ENCODE results near the gene TRIM44.
"Not testable (repeated sequence)": the region's sequence is repeated elsewhere in the genome, so short reads cannot be mapped to it uniquely, and the experiment has no call there.

Gene TRIM44

DNA sequence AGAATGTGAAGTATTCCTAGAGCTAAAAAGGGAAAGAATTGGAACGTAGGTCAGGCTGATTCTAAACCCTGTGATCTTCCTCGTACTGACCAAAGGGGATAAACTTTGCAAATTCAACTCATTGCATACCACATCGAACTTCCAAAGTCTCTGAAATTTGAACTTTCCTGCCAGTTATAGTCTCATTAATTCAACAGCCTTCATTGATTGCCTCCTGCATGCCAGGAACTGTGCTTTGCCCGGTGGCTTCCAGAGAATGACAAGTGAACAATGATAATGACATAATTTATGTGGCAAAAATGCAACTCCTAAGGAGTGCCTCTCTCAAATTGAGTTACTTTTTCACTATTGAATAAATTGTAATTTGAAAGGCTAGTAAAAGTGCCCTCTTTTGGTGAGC is 173.6 kb downstream of the TRIM44 start:
- no peak for DNase-seq (ENCODE audit: low read depth)

DNA sequence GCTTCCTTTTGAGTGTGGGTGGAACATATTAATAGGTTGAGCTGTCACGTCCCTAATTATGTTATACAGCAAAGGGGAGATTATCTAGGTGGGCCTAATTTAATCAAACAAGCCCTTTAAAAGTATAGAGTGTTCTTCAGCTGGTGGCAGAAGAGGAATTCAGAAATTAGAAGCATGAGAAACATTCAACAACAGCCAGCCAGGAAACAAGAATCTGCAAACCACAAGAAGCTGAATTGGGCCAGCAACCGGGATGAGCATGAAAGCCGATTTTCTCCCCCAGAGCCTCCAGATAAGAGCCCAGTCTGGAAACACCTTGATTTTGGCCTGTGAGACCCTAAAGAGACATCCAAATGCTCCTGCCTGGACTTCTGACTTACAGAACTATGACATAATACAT is 175.5 kb downstream of the TRIM44 start:
- DNase-seq (ENCODE audit: low read depth): no peak

More for the DNA sequence above, 173.6 kb downstream of the TRIM44 start:
- no peak overlapping the region for H3K4me3 ChIP-seq (ENCODE audit: low read depth, low read length)

DNA sequence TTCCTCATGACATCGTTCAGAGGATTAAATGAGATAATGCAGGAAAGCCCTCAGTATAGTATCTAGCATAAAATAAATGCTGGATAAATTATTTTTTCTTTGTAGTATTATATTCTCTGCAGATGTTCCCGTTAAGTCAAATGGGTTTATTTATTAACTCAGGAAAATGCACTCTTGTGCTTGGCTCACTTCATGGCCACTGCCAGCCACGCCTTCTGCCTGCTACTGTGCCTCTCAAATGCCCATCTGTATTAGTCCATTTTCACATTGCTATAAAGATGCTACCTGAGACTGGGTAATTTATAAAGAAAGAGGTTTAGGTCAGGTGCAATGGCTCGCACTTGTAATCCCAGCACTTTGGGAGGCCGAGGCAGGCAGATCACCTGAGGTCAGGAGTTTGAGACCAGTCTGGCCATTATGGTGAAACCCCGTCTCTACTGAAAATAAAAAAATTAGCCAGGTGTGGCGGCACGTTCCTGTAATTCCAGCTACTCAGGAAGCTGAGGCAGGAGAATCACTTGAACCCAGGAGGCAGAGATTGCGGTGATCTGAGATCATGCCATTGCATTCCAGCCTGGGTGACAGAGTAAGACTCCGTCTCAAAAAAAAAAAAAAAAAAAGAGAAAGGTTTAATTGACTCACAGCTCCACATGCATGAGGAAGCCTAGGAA is 176.3 kb downstream of the TRIM44 start:
- DNase-seq (ENCODE audit: low read depth); H3K4me3 ChIP-seq (ENCODE audit: low read depth, low read length): not testable (repeated sequence)

More for the DNA sequence above, 175.5 kb downstream of the TRIM44 start:
- no peak overlapping the region for H3K4me3 ChIP-seq (ENCODE audit: low read depth, low read length)

DNA sequence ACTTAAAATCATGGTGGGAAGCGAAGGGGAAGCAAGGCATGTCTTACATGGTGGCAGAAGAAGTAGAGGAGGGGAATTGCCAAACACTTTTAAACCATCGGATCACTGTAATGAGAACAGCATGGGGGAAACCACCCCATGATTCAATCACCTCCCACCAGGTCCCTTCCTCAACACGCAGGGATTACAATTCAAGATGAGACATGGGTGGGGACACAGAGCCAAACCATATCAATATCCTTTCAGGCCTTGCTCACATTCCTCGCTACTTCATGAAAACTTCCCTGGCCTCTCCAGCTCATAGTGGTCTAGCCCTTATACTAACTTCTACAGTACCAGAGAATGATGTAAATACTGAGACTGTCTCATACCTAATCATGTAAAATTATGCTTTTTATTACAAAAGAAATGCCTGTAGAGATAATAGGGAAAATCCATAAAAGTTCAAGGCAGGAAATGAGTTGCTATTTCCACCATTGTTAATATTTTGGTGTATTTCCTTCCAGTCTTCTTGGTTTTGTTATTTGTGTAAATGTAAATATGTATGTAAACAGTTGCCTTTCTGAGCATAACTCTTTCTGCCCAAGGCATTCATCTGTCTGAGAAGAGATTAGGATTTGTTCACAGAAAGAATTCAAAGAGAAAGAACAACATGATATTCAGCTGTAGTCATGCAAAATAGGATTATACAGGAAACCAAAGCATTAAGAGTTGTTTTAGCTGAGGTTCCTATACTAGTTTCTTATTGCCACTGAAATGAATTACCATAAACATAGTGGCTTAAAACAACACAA is 177.0 kb downstream of the TRIM44 start:
- H3K4me3 ChIP-seq (ENCODE audit: low read depth, low read length): no peak overlapping the region
- no peak for DNase-seq (ENCODE audit: low read depth)

DNA sequence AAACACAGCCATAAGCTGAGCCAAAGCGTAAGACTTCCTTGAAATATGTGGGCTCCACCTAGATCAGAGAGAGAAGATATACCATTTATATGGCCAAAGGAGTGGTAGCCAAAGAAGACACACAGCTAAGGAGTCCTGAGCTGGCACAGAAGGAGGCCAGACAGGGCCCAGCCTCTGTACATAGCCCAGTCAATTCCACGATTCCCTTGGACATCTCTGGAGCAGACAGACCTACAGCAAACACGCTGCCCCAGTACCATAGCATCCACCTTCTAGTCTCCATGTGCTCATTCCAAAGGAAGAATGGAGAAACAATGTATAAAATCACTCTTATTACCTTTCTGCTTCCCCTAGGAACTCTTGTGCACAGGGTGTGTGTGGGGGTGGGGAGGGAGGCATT is 179.2 kb downstream of the TRIM44 start:
- H3K4me3 ChIP-seq (ENCODE audit: low read depth, low read length): no peak overlapping the region
- DNase-seq (ENCODE audit: low read depth): no peak

DNA sequence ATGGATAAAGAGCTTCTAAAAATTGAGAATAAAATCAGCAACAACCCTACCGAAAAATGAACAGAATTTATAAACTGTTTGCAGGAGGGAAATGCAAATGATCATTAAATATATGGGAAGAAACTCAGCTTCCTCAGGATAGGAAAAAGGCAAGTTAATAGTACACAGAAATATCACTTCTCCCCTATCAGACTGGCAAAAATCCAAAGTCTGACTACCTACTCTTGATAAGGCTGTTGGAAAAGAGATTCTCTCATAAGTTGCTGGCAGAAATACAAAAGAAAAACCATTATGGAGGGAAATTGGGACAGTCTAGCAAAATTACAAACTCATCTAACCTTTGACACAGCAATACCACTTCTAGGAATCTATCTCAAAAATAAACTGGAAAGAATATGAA is 180.4 kb downstream of the TRIM44 start:
- DNase-seq (ENCODE audit: low read depth): no peak

DNA sequence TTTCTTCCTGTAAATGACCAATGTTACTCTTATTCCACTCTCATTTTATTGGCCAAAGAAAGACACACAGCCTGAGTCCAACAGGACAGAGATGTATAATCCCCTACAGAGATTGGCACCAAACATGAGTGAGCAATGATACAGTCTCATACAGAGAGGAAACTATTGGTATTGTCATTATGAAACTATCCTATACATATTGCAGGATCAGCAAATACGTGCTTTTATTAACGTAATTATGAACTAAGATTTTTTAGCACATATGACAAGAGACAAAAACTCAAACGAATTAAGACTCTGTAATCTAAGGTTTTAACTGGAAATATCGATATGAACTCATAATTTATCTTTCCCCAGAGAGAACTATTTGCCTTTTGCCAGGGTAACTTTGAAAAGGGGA is 182.0 kb downstream of the TRIM44 start:
- H3K4me3 ChIP-seq (ENCODE audit: low read depth, low read length): no peak overlapping the region
- no peak for DNase-seq (ENCODE audit: low read depth)

More for the DNA sequence above, 180.4 kb downstream of the TRIM44 start:
- no peak overlapping the region for H3K4me3 ChIP-seq (ENCODE audit: low read depth, low read length)

DNA sequence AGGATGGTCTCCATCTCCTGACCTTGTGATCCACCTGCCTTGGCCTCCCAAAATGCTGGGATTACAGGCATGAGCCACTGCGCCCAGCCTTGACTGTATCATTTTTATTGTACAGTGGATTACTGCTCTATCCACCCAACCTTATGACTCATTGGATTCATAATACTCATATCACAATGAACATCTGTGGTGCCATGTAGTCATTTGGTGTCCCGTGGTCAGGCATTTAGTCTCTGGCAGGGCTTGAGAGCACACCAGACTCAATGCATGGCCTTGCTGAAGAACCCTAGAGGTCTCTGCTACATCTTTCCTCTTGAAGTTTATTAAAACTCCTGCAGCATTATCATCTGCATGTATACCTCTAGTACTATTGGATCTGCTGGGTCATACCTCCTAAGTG is 183.3 kb downstream of the TRIM44 start:
- DNase-seq (ENCODE audit: low read depth): no peak
- no peak overlapping the region for H3K4me3 ChIP-seq (ENCODE audit: low read depth, low read length)

DNA sequence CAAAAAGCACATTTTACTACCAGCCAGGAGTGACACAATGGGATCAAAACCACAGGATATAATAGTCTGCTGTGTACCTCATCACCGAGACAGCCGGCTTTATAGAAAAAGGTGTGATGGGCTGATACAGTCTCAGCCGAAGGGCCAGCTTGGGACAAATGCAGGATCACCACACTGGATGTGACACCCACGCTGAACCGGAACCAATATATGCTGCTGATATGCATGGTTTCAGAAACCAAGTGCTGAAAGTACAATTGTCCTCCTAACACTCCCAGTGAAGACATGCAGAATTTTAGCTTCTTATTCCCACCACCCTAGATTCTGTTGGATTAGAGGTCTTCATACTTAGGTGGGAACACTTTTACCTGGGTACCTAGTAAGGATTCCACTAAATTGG is 184.3 kb downstream of the TRIM44 start:
- no peak for DNase-seq (ENCODE audit: low read depth)
- no peak overlapping the region for H3K4me3 ChIP-seq (ENCODE audit: low read depth, low read length)

DNA sequence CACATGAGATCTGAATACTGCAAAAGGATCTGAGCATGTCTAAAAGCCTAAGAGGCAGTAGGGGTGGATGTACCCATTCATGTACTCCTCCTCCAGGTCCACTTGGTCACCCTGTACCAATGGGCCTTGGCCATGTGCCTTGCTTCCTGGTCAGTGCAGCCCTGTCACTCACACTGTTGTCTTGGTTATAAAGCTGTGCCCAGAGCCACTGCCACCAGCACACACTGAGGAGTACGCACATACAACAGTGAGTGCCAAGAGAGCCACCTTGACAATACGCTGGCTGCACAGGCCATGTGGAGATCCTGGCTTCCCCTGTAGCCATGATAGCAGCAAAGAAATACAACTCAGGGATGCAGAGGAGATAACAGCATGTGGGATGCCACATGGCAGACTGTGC is 184.9 kb downstream of the TRIM44 start:
- no peak for DNase-seq (ENCODE audit: low read depth)
- no peak overlapping the region for H3K4me3 ChIP-seq (ENCODE audit: low read depth, low read length)

DNA sequence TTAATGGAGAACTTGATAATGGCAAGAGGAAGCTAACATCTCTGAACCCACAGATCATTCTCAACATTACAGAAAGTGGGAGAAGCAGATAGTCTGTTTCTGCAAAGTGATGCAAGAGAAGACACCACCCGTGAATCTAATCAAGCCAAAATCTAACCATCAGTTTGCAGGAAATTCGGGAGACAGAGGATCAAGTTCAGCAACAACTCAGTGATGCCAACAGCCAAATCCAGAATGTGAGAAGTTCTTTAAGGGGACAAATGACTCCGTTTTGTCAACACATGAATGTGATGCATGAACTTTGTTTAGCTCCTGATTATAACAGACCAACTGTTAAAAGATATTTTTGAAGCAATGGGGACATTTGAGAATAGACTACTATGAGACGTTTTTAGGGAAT is 186.0 kb downstream of the TRIM44 start:
- H3K4me3 ChIP-seq (ENCODE audit: low read depth, low read length): no peak overlapping the region
- DNase-seq (ENCODE audit: low read depth): no peak

DNA sequence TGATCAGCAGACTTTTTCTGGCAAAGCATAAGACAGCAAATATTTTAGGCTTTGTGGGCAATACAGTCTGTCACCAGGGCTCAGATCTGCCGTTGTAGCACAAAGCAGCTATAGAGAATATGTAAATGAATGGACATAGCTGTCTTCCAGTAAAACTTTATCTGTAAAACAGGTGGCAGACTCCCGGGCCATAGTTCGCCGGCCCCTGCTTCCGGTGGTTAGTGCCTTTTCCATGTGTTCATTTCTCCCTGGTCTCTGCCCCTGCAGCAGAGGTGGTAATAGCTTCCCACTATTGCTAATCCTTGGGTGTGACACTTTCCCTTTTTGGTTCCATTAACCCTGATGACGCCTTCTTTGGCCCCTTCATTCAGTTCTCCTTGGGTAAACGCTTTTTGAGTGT is 187.6 kb downstream of the TRIM44 start:
- no peak for DNase-seq (ENCODE audit: low read depth)
- no peak overlapping the region for H3K4me3 ChIP-seq (ENCODE audit: low read depth, low read length)

DNA sequence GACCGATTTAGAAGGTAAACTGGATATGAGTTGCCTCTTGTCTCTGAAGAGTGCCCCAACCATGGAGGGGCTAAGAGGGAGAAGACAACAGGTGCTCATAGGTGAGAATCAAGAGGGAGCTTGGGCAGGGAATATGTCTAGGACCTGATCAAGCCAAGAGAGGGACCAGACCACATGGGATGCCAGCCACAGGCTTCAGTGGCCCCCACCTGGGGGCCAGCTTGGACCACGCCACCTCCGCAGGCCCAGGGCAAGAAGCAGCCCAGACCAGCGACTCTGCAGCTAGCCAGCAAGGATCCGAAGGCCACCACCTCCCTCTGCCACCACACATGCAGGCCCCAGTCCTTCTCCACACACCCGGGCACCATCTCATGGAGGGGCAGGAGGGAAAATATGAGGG is 188.8 kb downstream of the TRIM44 start:
- DNase-seq (ENCODE audit: low read depth): no peak
- no peak overlapping the region for H3K4me3 ChIP-seq (ENCODE audit: low read depth, low read length)

DNA sequence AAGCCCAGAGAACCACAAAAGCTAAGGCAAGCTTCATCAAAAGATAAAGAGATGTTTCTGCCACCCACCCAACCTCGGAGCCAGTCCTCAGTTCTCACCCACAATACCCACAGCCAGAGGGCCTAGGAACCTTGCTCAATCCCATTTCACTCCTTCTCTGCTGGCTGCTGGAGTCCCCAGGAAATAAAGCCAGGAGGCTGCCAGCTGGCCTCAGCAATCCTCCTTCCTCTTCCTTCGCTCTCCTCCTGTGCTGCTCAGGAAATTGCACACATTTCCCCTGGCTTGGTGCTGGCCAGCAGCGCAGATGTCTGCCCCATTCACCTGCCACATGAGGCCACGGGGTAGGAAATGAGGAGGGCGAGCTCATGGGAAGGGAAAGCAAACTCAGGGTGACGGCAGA is 189.5 kb downstream of the TRIM44 start:
- DNase-seq (ENCODE audit: low read depth): no peak
- no peak overlapping the region for H3K4me3 ChIP-seq (ENCODE audit: low read depth, low read length)

DNA sequence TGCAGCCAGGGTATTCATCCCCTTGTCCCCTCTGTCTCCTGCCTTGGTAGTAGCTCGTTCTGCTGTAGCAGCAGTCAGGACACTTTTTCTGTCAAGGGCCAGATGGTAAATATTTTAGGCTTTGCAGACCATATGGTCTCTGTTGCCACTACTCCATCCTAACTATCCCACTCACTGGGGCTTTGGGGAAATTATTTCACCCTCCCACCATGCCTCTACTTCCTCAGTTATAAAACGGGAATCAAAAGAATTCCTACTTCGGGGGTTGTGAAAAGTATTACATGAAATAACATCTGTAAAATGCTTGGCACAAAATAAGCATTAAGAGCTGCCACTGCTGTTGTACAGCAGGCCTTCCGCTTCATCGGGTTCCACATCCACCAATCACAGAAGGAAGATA is 191.4 kb downstream of the TRIM44 start:
- DNase-seq (ENCODE audit: low read depth): no peak
- H3K4me3 ChIP-seq (ENCODE audit: low read depth, low read length): no peak overlapping the region

DNA sequence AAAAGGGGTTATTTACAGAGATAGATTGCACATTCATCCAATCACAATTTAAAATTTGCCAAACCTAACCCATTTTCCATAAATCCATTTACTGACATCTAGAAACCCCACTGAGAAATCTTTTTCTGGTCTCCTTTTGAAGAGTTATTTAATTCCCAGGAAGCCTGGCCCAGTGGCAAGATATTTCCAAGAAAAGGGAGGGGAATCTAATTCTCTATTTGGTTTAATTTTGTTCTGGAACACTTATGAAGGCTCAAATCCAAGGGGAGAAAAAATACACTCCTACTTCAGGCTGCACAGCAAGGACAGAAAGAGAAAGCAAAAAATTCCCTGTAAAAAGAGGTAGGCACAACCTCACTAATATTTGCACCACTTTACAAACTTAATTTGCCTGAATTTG is 193.1 kb downstream of the TRIM44 start:
- no peak for DNase-seq (ENCODE audit: low read depth)
- H3K4me3 ChIP-seq (ENCODE audit: low read depth, low read length): no peak overlapping the region

DNA sequence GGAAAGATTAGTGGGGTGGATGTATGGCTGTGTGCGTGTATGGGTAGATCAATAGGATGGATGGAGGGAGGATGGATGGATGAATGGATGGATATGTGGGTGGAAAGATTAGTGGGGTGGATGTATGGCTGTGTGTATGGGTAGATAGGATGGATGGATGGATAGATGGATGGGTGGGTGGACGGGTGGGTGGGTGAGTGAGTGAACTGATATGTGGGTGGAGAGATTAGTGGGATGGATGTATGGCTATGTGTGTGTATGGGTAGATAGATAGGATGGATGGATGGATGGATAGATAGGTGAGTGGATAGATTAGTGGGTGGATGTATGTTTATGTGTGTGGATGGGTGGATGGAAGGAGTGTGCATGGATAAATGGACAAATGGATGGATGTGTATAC is 193.7 kb downstream of the TRIM44 start:
- no peak for DNase-seq (ENCODE audit: low read depth)
- no peak overlapping the region for H3K4me3 ChIP-seq (ENCODE audit: low read depth, low read length)

DNA sequence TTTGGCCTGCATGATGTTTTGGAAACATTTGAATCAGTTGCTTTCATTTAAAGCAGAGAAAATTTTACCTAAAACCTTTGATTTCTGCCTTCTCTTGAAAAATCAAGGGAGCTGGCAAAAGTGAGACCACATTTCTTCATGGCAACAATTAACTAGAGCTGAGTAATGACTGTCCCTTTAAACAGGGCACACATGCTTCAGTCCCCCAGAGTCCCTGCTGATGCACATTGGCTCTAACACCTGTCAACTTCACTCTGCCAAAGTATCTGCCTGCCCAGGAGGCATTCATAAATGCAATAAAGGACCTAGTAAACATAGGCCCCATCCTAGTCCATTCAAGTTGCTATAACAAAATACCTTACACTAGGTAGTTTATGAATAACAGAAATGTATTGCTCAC is 194.2 kb downstream of the TRIM44 start:
- no peak for DNase-seq (ENCODE audit: low read depth)
- no peak overlapping the region for H3K4me3 ChIP-seq (ENCODE audit: low read depth, low read length)

DNA sequence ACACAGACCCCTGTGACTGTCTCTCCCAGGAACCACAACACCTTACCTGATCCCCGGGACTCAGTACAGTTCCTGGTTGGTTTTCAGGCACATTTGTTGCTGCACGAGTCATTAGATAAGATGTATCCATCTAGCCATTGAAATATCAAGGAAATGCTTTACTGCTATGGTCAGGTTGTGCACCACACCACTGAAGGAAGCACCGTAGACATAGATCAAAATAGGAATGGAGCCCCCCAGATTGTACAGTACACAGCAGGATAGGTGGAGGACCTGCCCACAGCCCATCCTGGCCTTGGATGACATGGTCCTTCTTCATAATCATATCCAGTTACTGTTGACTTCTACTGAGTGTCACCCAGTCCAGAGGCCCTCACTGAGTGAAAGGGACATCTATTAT is 195.3 kb downstream of the TRIM44 start:
- no peak for DNase-seq (ENCODE audit: low read depth)
- H3K4me3 ChIP-seq (ENCODE audit: low read depth, low read length): no peak overlapping the region

DNA sequence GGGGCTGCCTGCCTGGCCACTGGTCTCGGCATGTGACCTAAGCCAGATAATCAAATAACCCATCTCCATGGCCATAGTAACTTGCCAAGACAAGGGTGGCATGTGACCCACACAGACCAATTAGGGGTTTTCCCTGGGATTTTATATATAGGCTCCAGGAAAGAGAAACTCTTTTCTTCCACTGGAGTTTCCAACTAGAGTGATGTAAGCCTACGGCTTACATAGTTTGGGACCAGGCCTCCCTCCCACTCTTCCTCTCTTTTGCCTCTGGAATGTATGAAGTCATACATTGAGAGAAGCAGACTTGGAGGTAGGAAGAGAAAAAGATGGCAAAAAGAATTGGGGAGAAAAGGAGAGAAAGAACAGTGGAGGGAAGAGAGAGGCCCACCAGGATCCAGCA is 196.7 kb downstream of the TRIM44 start:
- H3K4me3 ChIP-seq (ENCODE audit: low read depth, low read length): no peak overlapping the region
- DNase-seq (ENCODE audit: low read depth): no peak

DNA sequence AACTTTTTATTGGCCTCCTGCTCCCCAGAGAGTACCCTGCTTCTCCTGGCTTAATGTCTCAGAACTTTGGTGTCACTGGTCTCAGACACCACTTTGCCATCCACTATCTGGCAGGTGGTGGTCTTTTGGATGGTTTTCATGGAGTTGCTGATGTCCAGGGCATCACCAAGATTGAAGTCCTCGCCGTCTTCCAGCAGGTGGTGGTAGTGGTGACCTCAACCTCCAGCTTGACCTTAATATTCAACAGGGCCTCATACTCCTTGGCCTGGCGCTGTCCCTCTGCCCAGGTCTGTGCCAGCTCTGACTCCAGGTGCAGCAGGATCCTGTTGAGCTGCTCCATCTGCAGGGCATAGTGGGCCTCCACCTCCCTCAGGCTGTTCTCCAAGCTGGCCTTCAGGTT is 197.6 kb downstream of the TRIM44 start:
- H3K4me3 ChIP-seq (ENCODE audit: low read depth, low read length); DNase-seq (ENCODE audit: low read depth): not testable (repeated sequence)

Data from skeletal muscle cell (primary cell).